DND-41 (cell line): Measurements from ENCODE around the gene KLRC1.

Experiments
- EZH2 ChIP-seq: IDR thresholded peaks from 3 replicates; pipeline ENCODE4 v1.6.1; 2012; ENCODE audit warnings: borderline replicate concordance, low read depth, mild to moderate bottlenecking, moderate library complexity, low read length, inconsistent platforms; ENCODE audit not compliant: severe bottlenecking
- TF ChIP-seq, protein P1 (sequence below): IDR thresholded peaks from 2 replicates; pipeline ENCODE4 v1.5.1; 2012; ENCODE audit warnings: borderline replicate concordance, low read length, moderate library complexity, mild to moderate bottlenecking; ENCODE audit not compliant: poor library complexity, severe bottlenecking; ENCODE audit errors: extremely low read depth

DNA sequence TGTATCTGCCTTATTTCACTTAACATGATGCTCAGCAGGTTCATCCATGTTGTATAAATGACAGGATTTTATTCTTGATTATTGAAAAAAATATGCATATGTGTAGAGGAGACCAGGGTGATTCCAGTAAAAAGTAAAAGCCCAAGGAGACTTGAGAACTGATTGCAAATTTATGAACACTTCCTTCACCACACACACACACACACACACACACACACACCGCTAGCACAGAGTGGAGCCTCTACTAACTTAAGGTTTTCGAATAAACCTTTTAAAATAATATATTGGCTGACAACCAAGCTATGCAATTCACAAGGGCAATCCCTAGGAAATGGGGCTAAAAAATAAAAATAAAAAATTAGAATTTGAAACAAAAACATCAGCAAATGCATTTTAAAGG is 55.0 kb downstream of the KLRC1 start:
- TF ChIP-seq, protein P1, sequence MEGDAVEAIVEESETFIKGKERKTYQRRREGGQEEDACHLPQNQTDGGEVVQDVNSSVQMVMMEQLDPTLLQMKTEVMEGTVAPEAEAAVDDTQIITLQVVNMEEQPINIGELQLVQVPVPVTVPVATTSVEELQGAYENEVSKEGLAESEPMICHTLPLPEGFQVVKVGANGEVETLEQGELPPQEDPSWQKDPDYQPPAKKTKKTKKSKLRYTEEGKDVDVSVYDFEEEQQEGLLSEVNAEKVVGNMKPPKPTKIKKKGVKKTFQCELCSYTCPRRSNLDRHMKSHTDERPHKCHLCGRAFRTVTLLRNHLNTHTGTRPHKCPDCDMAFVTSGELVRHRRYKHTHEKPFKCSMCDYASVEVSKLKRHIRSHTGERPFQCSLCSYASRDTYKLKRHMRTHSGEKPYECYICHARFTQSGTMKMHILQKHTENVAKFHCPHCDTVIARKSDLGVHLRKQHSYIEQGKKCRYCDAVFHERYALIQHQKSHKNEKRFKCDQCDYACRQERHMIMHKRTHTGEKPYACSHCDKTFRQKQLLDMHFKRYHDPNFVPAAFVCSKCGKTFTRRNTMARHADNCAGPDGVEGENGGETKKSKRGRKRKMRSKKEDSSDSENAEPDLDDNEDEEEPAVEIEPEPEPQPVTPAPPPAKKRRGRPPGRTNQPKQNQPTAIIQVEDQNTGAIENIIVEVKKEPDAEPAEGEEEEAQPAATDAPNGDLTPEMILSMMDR: no peak
- no peak for TF ChIP-seq EZH2
